Activated T-cell treated with anti-CD3 and anti-CD28 coated beads, Interleukin-2, amount 50 U/mL, for 72 hours (primary cell): ENCODE measurements around the gene PRSS1. TPM values are rescaled to one million over a fixed set of nuclear protein-coding genes. Genes with fewer than 3 reads are reported as not detected.

ENCODE experiments used
- ATAC-seq, 2 donors: fragments of 150-1000 bp; cut with Tn5 transposase; replicated peaks in 1 of 2; 2 replicates each; pipeline ENCODE4 v1.10.0; 2021; ENCODE audit warnings: moderate library complexity in 2 of 2, mild to moderate bottlenecking in 1 of 2
- DNase-seq, 2 donors: peaks; one replicate each; pipeline ENCODE4 v3.0.0; 2021 to 2022; ENCODE audit warnings: mixed read lengths in 1 of 2
- H3K27ac Mint-ChIP-seq: one replicate; pipeline ENCODE4 v1.8.0; 2022; ENCODE audit warnings: mild to moderate bottlenecking, moderate library complexity, mixed read lengths
- H3K27me3 Mint-ChIP-seq: one replicate; pipeline ENCODE4 v1.8.0; 2022; ENCODE audit warnings: low read depth, mixed read lengths
- H3K36me3 Mint-ChIP-seq, 2 donors: one replicate each; pipeline ENCODE4 v1.8.0; 2022; ENCODE audit warnings: mixed read lengths in 2 of 2, mild to moderate bottlenecking in 1 of 2; ENCODE audit not compliant: insufficient read depth in 2 of 2
- H3K4me1 Mint-ChIP-seq: one replicate; pipeline ENCODE4 v1.8.0; 2022; ENCODE audit warnings: low read depth, mixed read lengths
- H3K4me3 Mint-ChIP-seq, 2 donors: one replicate each; pipeline ENCODE4 v1.8.0; 2022; ENCODE audit warnings: mild to moderate bottlenecking in 2 of 2, mixed read lengths in 2 of 2, moderate library complexity in 2 of 2
- H3K9me3 Mint-ChIP-seq, 2 donors: one replicate each; pipeline ENCODE4 v1.8.0; 2022; ENCODE audit warnings: mixed read lengths in 2 of 2
- total RNA-seq, 2 donors: library from RNA; stranded (reverse); gene quantifications; one replicate each; pipeline ENCODE4 v1.2.3, GENCODE V29; 2022

Gene PRSS1
- total RNA-seq, 2 donors from 2014 or later: not detected

- H3K27ac Mint-ChIP-seq: peak overlapping the region; percentile 98
- H3K4me1 Mint-ChIP-seq: peaks cover 57% of the 10 kb centered on the region
- H3K27me3 Mint-ChIP-seq: no peaks in the 10 kb centered on the region
- H3K9me3 Mint-ChIP-seq: no peaks in the 10 kb centered on the region
- H3K36me3 Mint-ChIP-seq: peaks cover 42 to 59% of the 10 kb centered on the region in 2 donors
- peak overlapping the region; percentile 94 to 100 for H3K4me3 Mint-ChIP-seq
- DNase-seq (peak; percentile 62), ATAC-seq (peak; percentile 32 to 39)
Measured at GRCh38 chr7:142795339-142795863, 46.1 kb downstream of the PRSS1 start.

GRCh38 chr7:142796001-142796500, 46.8 kb downstream of the PRSS1 start:
- no peak for DNase-seq
- Mint-ChIP-seq H3K27ac (peak overlapping the region; percentile 98), H3K36me3 (peaks cover 43 to 60% of the 10 kb centered on the region in 2 donors)

GRCh38 chr7:142796501-142797390, 47.5 kb downstream of the PRSS1 start:
- peak; percentile 3 to 5 for ATAC-seq
- peaks cover 63% of the 10 kb centered on the region for H3K4me1 Mint-ChIP-seq
- H3K36me3 Mint-ChIP-seq: peaks cover 44 to 62% of the 10 kb centered on the region in 2 donors
- DNase-seq: no peak
- H3K27me3 Mint-ChIP-seq: no peaks in the 10 kb centered on the region
- H3K9me3 Mint-ChIP-seq: no peaks in the 10 kb centered on the region
- H3K4me3 Mint-ChIP-seq: peak overlapping the region; percentile 94 to 100
- peak overlapping the region; percentile 98 for H3K27ac Mint-ChIP-seq

More at GRCh38 chr7:142796001-142796500, 46.8 kb downstream of the PRSS1 start:
- no peaks in the 10 kb centered on the region for H3K27me3 Mint-ChIP-seq
- no peak for ATAC-seq
- peak overlapping the region; percentile 94 to 100 for H3K4me3 Mint-ChIP-seq
- no peaks in the 10 kb centered on the region for H3K9me3 Mint-ChIP-seq
- peaks cover 62% of the 10 kb centered on the region for H3K4me1 Mint-ChIP-seq

GRCh38 chr7:142797391-142798377, 48.4 kb downstream of the PRSS1 start:
- Mint-ChIP-seq H3K9me3 (no peaks in the 10 kb centered on the region), H3K27ac (peak overlapping the region; percentile 90), H3K4me3 (peak overlapping the region; percentile 94 to 100), H3K4me1 (peaks cover 67% of the 10 kb centered on the region), H3K36me3 (peaks cover 52 to 67% of the 10 kb centered on the region in 2 donors), H3K27me3 (no peaks in the 10 kb centered on the region)
- no peak for DNase-seq
- ATAC-seq: peak in 1 of 2 donors; percentile 20

GRCh38 chr7:142798451-142799436, 49.5 kb downstream of the PRSS1 start:
- Mint-ChIP-seq H3K27me3 (no peaks in the 10 kb centered on the region), H3K9me3 (no peaks in the 10 kb centered on the region), H3K4me3 (peak overlapping the region; percentile 94 to 100), H3K4me1 (peaks cover 67% of the 10 kb centered on the region), H3K36me3 (peaks cover 56 to 70% of the 10 kb centered on the region in 2 donors), H3K27ac (peak overlapping the region; percentile 90)
- no peak for DNase-seq
- ATAC-seq: peak; percentile 29 to 32

- Mint-ChIP-seq H3K9me3 (no peaks in the 10 kb centered on the region), H3K36me3 (peaks cover 52 to 65% of the 10 kb centered on the region in 2 donors), H3K4me1 (peaks cover 67% of the 10 kb centered on the region), H3K27ac (peak overlapping the region; percentile 90), H3K4me3 (peak overlapping the region; percentile 94 to 100), H3K27me3 (no peaks in the 10 kb centered on the region)
- no peak for ATAC-seq
- no peak for DNase-seq
Measured at GRCh38 chr7:142799437-142799835, 50.2 kb downstream of the PRSS1 start.

GRCh38 chr7:142800088-142800487, 50.8 kb downstream of the PRSS1 start:
- no peaks in the 10 kb centered on the region for H3K9me3 Mint-ChIP-seq
- peaks cover 67% of the 10 kb centered on the region for H3K4me1 Mint-ChIP-seq
- ATAC-seq: peak; percentile 29 to 38
- no peaks in the 10 kb centered on the region for H3K27me3 Mint-ChIP-seq
- DNase-seq: no peak
- peak overlapping the region; percentile 94 to 100 for H3K4me3 Mint-ChIP-seq
- peaks cover 52 to 65% of the 10 kb centered on the region in 2 donors for H3K36me3 Mint-ChIP-seq
- peak overlapping the region; percentile 90 for H3K27ac Mint-ChIP-seq

- H3K27me3 Mint-ChIP-seq: no peaks in the 10 kb centered on the region
- DNase-seq: no peak
- peaks cover 70% of the 10 kb centered on the region for H3K4me1 Mint-ChIP-seq
- peaks cover 52 to 61% of the 10 kb centered on the region in 2 donors for H3K36me3 Mint-ChIP-seq
- peak overlapping the region; percentile 94 to 100 for H3K4me3 Mint-ChIP-seq
- no peaks in the 10 kb centered on the region for H3K9me3 Mint-ChIP-seq
- ATAC-seq: no peak
- H3K27ac Mint-ChIP-seq: peak overlapping the region; percentile 90
Measured at GRCh38 chr7:142800699-142801260, 51.5 kb downstream of the PRSS1 start.

GRCh38 chr7:142801601-142802295, 52.5 kb downstream of the PRSS1 start:
- Mint-ChIP-seq H3K4me1 (peaks cover 79% of the 10 kb centered on the region), H3K27ac (peak overlapping the region; percentile 90), H3K36me3 (peaks cover 49 to 57% of the 10 kb centered on the region in 2 donors), H3K4me3 (peak overlapping the region; percentile 94 to 100), H3K27me3 (no peaks in the 10 kb centered on the region), H3K9me3 (no peaks in the 10 kb centered on the region)
- no peak for ATAC-seq
- DNase-seq: no peak

- H3K27ac Mint-ChIP-seq: peak overlapping the region; percentile 90
- H3K27me3 Mint-ChIP-seq: no peaks in the 10 kb centered on the region
- DNase-seq (no peak), ATAC-seq (no peak)
- peaks cover 49 to 56% of the 10 kb centered on the region in 2 donors for H3K36me3 Mint-ChIP-seq
- no peaks in the 10 kb centered on the region for H3K9me3 Mint-ChIP-seq
- peaks cover 84% of the 10 kb centered on the region for H3K4me1 Mint-ChIP-seq
- peak overlapping the region; percentile 94 to 100 for H3K4me3 Mint-ChIP-seq
Measured at GRCh38 chr7:142802301-142802700, 53.0 kb downstream of the PRSS1 start.
